ENCODE measurements around the gene RFXANK. TPM values are rescaled to one million over a fixed set of nuclear protein-coding genes. Genes with fewer than 3 reads are reported as not detected.

Gene RFXANK
- total RNA-seq, 1 donor from 2014 or later, result 134 TPM

- Mint-ChIP-seq H3K27ac (no peak overlapping the region), H3K4me3 (ENCODE audit: low read depth) (no peak overlapping the region), H3K36me3 (ENCODE audit: insufficient read depth) (peaks cover 3% of the 10 kb centered on the region), H3K4me1 (ENCODE audit: low read depth) (no peaks in the 10 kb centered on the region), H3K27me3 (peaks cover 4% of the 10 kb centered on the region), H3K9me3 (ENCODE audit: low read depth) (peaks cover 3% of the 10 kb centered on the region)
- no peak for TF ChIP-seq CTCF (IDR thresholded peaks at IDR 0.05; ENCODE audit: unreplicated experiment)
- DNase-seq (ENCODE audit: low spot score, unreplicated experiment), result no peak
Observed at GRCh38 chr19:19162495-19162894, 29.6 kb upstream of the RFXANK start.

- peaks cover 3% of the 10 kb centered on the region for H3K36me3 Mint-ChIP-seq (ENCODE audit: insufficient read depth)
- no peak overlapping the region for H3K4me3 Mint-ChIP-seq (ENCODE audit: low read depth)
- peaks cover 3% of the 10 kb centered on the region for H3K9me3 Mint-ChIP-seq (ENCODE audit: low read depth)
- no peak for DNase-seq (ENCODE audit: low spot score, unreplicated experiment)
- no peak overlapping the region for H3K27ac Mint-ChIP-seq
- peaks cover 4% of the 10 kb centered on the region for H3K4me1 Mint-ChIP-seq (ENCODE audit: low read depth)
- H3K27me3 Mint-ChIP-seq, result peaks cover 19% of the 10 kb centered on the region
- no peak for TF ChIP-seq CTCF (IDR thresholded peaks at IDR 0.05; ENCODE audit: unreplicated experiment)
Observed at GRCh38 chr19:19165396-19165795, 26.7 kb upstream of the RFXANK start.

- Mint-ChIP-seq H3K4me3 (ENCODE audit: low read depth) (no peak overlapping the region), H3K27ac (no peak overlapping the region)
Observed at GRCh38 chr19:19167612-19168011, 24.4 kb upstream of the RFXANK start.

GRCh38 chr19:19169236-19170052 is 22.6 kb upstream of the RFXANK start:
- TF ChIP-seq CTCF (IDR thresholded peaks at IDR 0.05; ENCODE audit: unreplicated experiment), result no peak
- no peak overlapping the region for H3K27ac Mint-ChIP-seq
- no peak for DNase-seq (ENCODE audit: low spot score, unreplicated experiment)
- H3K4me1 Mint-ChIP-seq (ENCODE audit: low read depth), result peaks cover 4% of the 10 kb centered on the region
- peak overlapping the region; percentile 59 for H3K4me3 Mint-ChIP-seq (ENCODE audit: low read depth)
- peaks cover 29% of the 10 kb centered on the region for H3K27me3 Mint-ChIP-seq
- H3K9me3 Mint-ChIP-seq (ENCODE audit: low read depth), result no peaks in the 10 kb centered on the region
- no peaks in the 10 kb centered on the region for H3K36me3 Mint-ChIP-seq (ENCODE audit: insufficient read depth)

More at GRCh38 chr19:19167612-19168011, 24.4 kb upstream of the RFXANK start:
- no peaks in the 10 kb centered on the region for H3K36me3 Mint-ChIP-seq (ENCODE audit: insufficient read depth)
- peaks cover 4% of the 10 kb centered on the region for H3K4me1 Mint-ChIP-seq (ENCODE audit: low read depth)
- H3K9me3 Mint-ChIP-seq (ENCODE audit: low read depth), result no peaks in the 10 kb centered on the region
- DNase-seq (ENCODE audit: low spot score, unreplicated experiment), result no peak
- peaks cover 29% of the 10 kb centered on the region for H3K27me3 Mint-ChIP-seq
- TF ChIP-seq CTCF (IDR thresholded peaks at IDR 0.05; ENCODE audit: unreplicated experiment), result no peak

GRCh38 chr19:19170053-19170872 is 21.8 kb upstream of the RFXANK start, which contains the start of gene MEF2B:
Gene MEF2B (minus strand): TSS chr19:19170263. CDS start chr19:19150735, 19,528 bp downstream.
- no peak for TF ChIP-seq CTCF (IDR thresholded peaks at IDR 0.05; ENCODE audit: unreplicated experiment)

More at GRCh38 chr19:19170053-19170872, 21.8 kb upstream of the RFXANK start, which contains the start of gene MEF2B:
- H3K27me3 Mint-ChIP-seq, result peaks cover 29% of the 10 kb centered on the region
- H3K4me3 Mint-ChIP-seq (ENCODE audit: low read depth), result peak within 1 kb of the TSS; percentile 59
- peaks cover 4% of the 10 kb centered on the region for H3K4me1 Mint-ChIP-seq (ENCODE audit: low read depth)
- no peak within 1 kb of the TSS for H3K27ac Mint-ChIP-seq
- peak; percentile 77 for DNase-seq (ENCODE audit: low spot score, unreplicated experiment)
- H3K9me3 Mint-ChIP-seq (ENCODE audit: low read depth), result no peaks in the 10 kb centered on the region
- H3K36me3 Mint-ChIP-seq (ENCODE audit: insufficient read depth), result no peaks in the 10 kb centered on the region
